ENCODE results near the gene BRCA1.

GRCh38 chr17:43114151-43114552, 11.0 kb downstream of the BRCA1 start:
- TF ChIP-seq YY1 (IDR thresholded peaks at IDR 0.05; ENCODE audit: extremely low read depth, insufficient replicate concordance, low read depth, low read length) (no peak), POLR2AphosphoS5 (IDR thresholded peaks at IDR 0.05; ENCODE audit: low read depth, low read length) (no peak), SRF (IDR thresholded peaks at IDR 0.05; ENCODE audit: low read depth) (no peak), MAX (IDR thresholded peaks at IDR 0.05) (no peak), RAD21 (IDR thresholded peaks at IDR 0.05; ENCODE audit: low read depth) (no peak), POLR2A (IDR thresholded peaks at IDR 0.05; ENCODE audit: borderline replicate concordance, extremely low read depth, insufficient read depth, insufficient read length) (no peak), EZH2phosphoT487 (IDR thresholded peaks at IDR 0.05; ENCODE audit: borderline replicate concordance) (no peak), SP1 (IDR thresholded peaks at IDR 0.05; ENCODE audit: low read depth) (no peak), EZH2 (IDR thresholded peaks at IDR 0.05) (no peak), TCF7L2 (IDR thresholded peaks at IDR 0.05; ENCODE audit: borderline replicate concordance, extremely low read depth, insufficient read depth, insufficient read length) (no peak)
- TF ChIP-seq, protein P1, sequence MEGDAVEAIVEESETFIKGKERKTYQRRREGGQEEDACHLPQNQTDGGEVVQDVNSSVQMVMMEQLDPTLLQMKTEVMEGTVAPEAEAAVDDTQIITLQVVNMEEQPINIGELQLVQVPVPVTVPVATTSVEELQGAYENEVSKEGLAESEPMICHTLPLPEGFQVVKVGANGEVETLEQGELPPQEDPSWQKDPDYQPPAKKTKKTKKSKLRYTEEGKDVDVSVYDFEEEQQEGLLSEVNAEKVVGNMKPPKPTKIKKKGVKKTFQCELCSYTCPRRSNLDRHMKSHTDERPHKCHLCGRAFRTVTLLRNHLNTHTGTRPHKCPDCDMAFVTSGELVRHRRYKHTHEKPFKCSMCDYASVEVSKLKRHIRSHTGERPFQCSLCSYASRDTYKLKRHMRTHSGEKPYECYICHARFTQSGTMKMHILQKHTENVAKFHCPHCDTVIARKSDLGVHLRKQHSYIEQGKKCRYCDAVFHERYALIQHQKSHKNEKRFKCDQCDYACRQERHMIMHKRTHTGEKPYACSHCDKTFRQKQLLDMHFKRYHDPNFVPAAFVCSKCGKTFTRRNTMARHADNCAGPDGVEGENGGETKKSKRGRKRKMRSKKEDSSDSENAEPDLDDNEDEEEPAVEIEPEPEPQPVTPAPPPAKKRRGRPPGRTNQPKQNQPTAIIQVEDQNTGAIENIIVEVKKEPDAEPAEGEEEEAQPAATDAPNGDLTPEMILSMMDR (IDR thresholded peaks at IDR 0.05 in 2 of 3, conservative IDR thresholded peaks at IDR 0.05 in 1 of 3; ENCODE audit: borderline replicate concordance in 1 of 3, insufficient read depth in 1 of 3, low read depth in 2 of 3, low read length in 2 of 3) = no peak
- TF ChIP-seq, protein P2, sequence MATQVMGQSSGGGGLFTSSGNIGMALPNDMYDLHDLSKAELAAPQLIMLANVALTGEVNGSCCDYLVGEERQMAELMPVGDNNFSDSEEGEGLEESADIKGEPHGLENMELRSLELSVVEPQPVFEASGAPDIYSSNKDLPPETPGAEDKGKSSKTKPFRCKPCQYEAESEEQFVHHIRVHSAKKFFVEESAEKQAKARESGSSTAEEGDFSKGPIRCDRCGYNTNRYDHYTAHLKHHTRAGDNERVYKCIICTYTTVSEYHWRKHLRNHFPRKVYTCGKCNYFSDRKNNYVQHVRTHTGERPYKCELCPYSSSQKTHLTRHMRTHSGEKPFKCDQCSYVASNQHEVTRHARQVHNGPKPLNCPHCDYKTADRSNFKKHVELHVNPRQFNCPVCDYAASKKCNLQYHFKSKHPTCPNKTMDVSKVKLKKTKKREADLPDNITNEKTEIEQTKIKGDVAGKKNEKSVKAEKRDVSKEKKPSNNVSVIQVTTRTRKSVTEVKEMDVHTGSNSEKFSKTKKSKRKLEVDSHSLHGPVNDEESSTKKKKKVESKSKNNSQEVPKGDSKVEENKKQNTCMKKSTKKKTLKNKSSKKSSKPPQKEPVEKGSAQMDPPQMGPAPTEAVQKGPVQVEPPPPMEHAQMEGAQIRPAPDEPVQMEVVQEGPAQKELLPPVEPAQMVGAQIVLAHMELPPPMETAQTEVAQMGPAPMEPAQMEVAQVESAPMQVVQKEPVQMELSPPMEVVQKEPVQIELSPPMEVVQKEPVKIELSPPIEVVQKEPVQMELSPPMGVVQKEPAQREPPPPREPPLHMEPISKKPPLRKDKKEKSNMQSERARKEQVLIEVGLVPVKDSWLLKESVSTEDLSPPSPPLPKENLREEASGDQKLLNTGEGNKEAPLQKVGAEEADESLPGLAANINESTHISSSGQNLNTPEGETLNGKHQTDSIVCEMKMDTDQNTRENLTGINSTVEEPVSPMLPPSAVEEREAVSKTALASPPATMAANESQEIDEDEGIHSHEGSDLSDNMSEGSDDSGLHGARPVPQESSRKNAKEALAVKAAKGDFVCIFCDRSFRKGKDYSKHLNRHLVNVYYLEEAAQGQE (IDR thresholded peaks at IDR 0.05; ENCODE audit: low read depth) = no peak
